HEK293 (cell line): Measurements from ENCODE around the gene ZNF423.

ENCODE experiments used
- CTCF ChIA-PET: fragments of 350-600 bp; formaldehyde crosslinking; extraction: SDS; loops from one replicate; lab custom pipeline; 2021; ENCODE audit warnings: antibody characterized with exemption; lab: Yijun Ruan, JAX
- POLR2A ChIA-PET: fragments of 300-600 bp; formaldehyde crosslinking; extraction: SDS; loops from one replicate; lab custom pipeline; 2020; ENCODE audit warnings: antibody characterized with exemption, inconsistent platforms; lab: Yijun Ruan, JAX
- H3K27ac ChIP-seq: fragments of 200-500 bp; sonication (Bioruptor generic); 2 replicates; pipeline ENCODE4 v1.5.1; 2014; ENCODE audit warnings: low read depth, low read length, control low read depth, inconsistent platforms; ENCODE audit errors: extremely low read depth
- H3K36me3 ChIP-seq, 2 experiments: fragments of 200-500 bp in 1 of 2; sonication (Bioruptor generic) in 1 of 2; 1 replicate in 1 of 2; 2 replicates in 1 of 2; pipeline ENCODE4 v1.5.1; 2014 to 2017; ENCODE audit warnings: inconsistent platforms in 2 of 2, low read length in 2 of 2; ENCODE audit not compliant: control insufficient read depth in 2 of 2, insufficient read depth in 1 of 2
- H3K4me1 ChIP-seq: fragments of 200-500 bp; sonication (Bioruptor generic); 2 replicates; pipeline ENCODE4 v1.5.1; 2014; ENCODE audit warnings: mild to moderate bottlenecking, low read length, inconsistent platforms; ENCODE audit not compliant: control insufficient read depth, insufficient read depth
- H3K4me3 ChIP-seq: 2 replicates; pipeline ENCODE4 v1.5.1; 2011; ENCODE audit warnings: low read depth, mild to moderate bottlenecking, control low read depth, low read length, moderate library complexity
- H3K9me3 ChIP-seq: fragments of 200-500 bp; sonication (Bioruptor generic); 2 replicates; pipeline ENCODE4 v1.5.1; 2014; ENCODE audit warnings: low read depth, low read length, inconsistent platforms; ENCODE audit not compliant: control insufficient read depth, insufficient read depth
- INSM2 ChIP-seq: fragments of 450-650 bp; formaldehyde crosslinking; IDR thresholded peaks from 2 replicates; pipeline ENCODE4 v1.5.1; 2016; ENCODE audit warnings: missing biosample characterization, missing genetic modification characterization
- KLF16 ChIP-seq: fragments of 450-650 bp; formaldehyde crosslinking; IDR thresholded peaks from 2 replicates; pipeline ENCODE4 v1.5.1; 2017; ENCODE audit warnings: missing biosample characterization, missing genetic modification characterization
- REPIN1 ChIP-seq: fragments of 450-650 bp; formaldehyde crosslinking; IDR thresholded peaks from 2 replicates; pipeline ENCODE4 v1.5.1; 2017; ENCODE audit warnings: missing biosample characterization, missing genetic modification characterization, low read depth
- REST ChIP-seq: fragments of 450-650 bp; formaldehyde crosslinking; IDR thresholded peaks from 2 replicates; pipeline ENCODE4 v1.5.1; 2016; ENCODE audit warnings: missing biosample characterization, missing genetic modification characterization
- SCRT1 ChIP-seq: fragments of 450-650 bp; formaldehyde crosslinking; IDR thresholded peaks from 2 replicates; pipeline ENCODE4 v1.5.1; 2016; ENCODE audit warnings: missing biosample characterization, missing genetic modification characterization, borderline replicate concordance
- ZFP3 ChIP-seq: fragments of 450-650 bp; formaldehyde crosslinking; IDR thresholded peaks from 2 replicates; pipeline ENCODE4 v1.5.1; 2016; ENCODE audit warnings: low read depth, missing biosample characterization, missing genetic modification characterization
- ZNF138 ChIP-seq: fragments of 450-650 bp; formaldehyde crosslinking; IDR thresholded peaks from 2 replicates; pipeline ENCODE4 v1.5.1; 2016; ENCODE audit warnings: missing biosample characterization, missing genetic modification characterization, borderline replicate concordance
- ZNF214 ChIP-seq: fragments of 450-650 bp; formaldehyde crosslinking; IDR thresholded peaks from 2 replicates; pipeline ENCODE4 v1.5.1; 2017; ENCODE audit warnings: missing biosample characterization, mild to moderate bottlenecking, missing genetic modification characterization, borderline replicate concordance
- ZNF239 ChIP-seq: fragments of 450-650 bp; formaldehyde crosslinking; IDR thresholded peaks from 2 replicates; pipeline ENCODE4 v1.5.1; 2016; ENCODE audit warnings: missing biosample characterization, missing genetic modification characterization
- ZNF292 ChIP-seq: fragments of 450-650 bp; formaldehyde crosslinking; IDR thresholded peaks from 2 replicates; pipeline ENCODE4 v1.5.1; 2016; ENCODE audit warnings: low read depth, missing biosample characterization, missing genetic modification characterization, borderline replicate concordance
- ZNF423 ChIP-seq: fragments of 450-650 bp; formaldehyde crosslinking; IDR thresholded peaks from 2 replicates; pipeline ENCODE4 v1.5.1; 2016; ENCODE audit warnings: missing biosample characterization, missing genetic modification characterization
- ZNF548 ChIP-seq: fragments of 450-650 bp; formaldehyde crosslinking; IDR thresholded peaks from 2 replicates; pipeline ENCODE4 v1.5.1; 2016; ENCODE audit warnings: missing biosample characterization, missing genetic modification characterization
- ZNF555 ChIP-seq: fragments of 450-650 bp; formaldehyde crosslinking; conservative IDR thresholded peaks from 2 replicates; pipeline ENCODE4 v1.5.1; 2017; ENCODE audit warnings: missing biosample characterization, mild to moderate bottlenecking, missing genetic modification characterization, inconsistent platforms
- ZNF654 ChIP-seq: fragments of 450-650 bp; formaldehyde crosslinking; IDR thresholded peaks from 2 replicates; pipeline ENCODE4 v1.5.1; 2016; ENCODE audit warnings: low read depth, missing biosample characterization, missing genetic modification characterization
- ZNF701 ChIP-seq: fragments of 450-650 bp; formaldehyde crosslinking; IDR thresholded peaks from 2 replicates; pipeline ENCODE4 v1.5.1; 2016; ENCODE audit warnings: missing biosample characterization, missing genetic modification characterization
- ZSCAN16 ChIP-seq: fragments of 450-650 bp; formaldehyde crosslinking; IDR thresholded peaks from 2 replicates; pipeline ENCODE4 v1.5.1; 2016; ENCODE audit warnings: missing biosample characterization, missing genetic modification characterization
- TF ChIP-seq, protein P1 (sequence below): fragments of 450-650 bp; formaldehyde crosslinking; IDR thresholded peaks from 2 replicates; pipeline ENCODE4 v1.5.1; 2017; ENCODE audit warnings: missing biosample characterization, mild to moderate bottlenecking, missing genetic modification characterization, moderate library complexity
- TF ChIP-seq, protein P2 (sequence below): fragments of 450-650 bp; formaldehyde crosslinking; IDR thresholded peaks from 2 replicates; pipeline ENCODE4 v1.5.1; 2016; ENCODE audit warnings: missing biosample characterization, missing genetic modification characterization
- TF ChIP-seq, protein P3 (sequence below): fragments of 450-650 bp; formaldehyde crosslinking; IDR thresholded peaks from 2 replicates; pipeline ENCODE4 v1.5.1; 2017; ENCODE audit warnings: missing biosample characterization, missing genetic modification characterization

The ZNF423 gene

DNA sequence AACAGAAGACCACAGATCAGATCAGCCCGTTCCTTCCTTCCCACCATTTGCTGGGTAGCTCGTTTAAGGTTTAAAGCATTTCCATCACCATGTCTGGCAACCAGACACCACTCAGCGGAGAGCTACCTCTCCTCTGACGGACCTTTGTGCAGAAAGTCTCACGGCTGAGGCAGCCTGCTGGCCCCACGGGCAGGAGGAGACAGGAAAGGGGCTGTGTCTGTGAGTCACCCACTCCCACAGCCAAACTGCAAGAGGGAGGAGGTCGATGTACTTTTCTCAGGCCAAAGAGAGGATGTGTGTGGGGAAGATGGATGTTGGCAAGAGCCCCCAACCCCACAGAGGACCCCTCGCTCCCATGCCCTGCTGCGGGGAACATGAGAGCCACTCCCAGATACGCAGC lies 92.1 kb downstream of the ZNF423 start:
- TF ChIP-seq ZNF555 (no peak), ZNF239 (no peak), ZNF423 (tag by site-specific recombination) (no peak), REPIN1 (tag by site-specific recombination) (no peak), ZSCAN16 (tag by site-specific recombination) (no peak), INSM2 (no peak), ZNF654 (tag by site-specific recombination) (no peak), ZNF138 (tag by site-specific recombination) (no peak), ZNF548 (tag by site-specific recombination) (no peak), ZNF701 (tag by site-specific recombination) (no peak), ZNF214 (tag by site-specific recombination) (no peak), KLF16 (tag by site-specific recombination) (no peak), ZFP3 (tag by site-specific recombination) (no peak), SCRT1 (tag by site-specific recombination) (no peak), REST (tag by site-specific recombination) (no peak), ZNF292 (tag by site-specific recombination) (no peak)
- TF ChIP-seq, protein P1, sequence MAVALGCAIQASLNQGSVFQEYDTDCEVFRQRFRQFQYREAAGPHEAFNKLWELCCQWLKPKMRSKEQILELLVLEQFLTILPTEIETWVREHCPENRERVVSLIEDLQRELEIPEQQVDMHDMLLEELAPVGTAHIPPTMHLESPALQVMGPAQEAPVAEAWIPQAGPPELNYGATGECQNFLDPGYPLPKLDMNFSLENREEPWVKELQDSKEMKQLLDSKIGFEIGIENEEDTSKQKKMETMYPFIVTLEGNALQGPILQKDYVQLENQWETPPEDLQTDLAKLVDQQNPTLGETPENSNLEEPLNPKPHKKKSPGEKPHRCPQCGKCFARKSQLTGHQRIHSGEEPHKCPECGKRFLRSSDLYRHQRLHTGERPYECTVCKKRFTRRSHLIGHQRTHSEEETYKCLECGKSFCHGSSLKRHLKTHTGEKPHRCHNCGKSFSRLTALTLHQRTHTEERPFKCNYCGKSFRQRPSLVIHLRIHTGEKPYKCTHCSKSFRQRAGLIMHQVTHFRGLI (tag by site-specific recombination) = no peak
- no peaks in the 10 kb centered on the region for H3K9me3 ChIP-seq
- ChIA-PET POLR2A (no interaction called here), CTCF (no interaction called here)
- H3K36me3 ChIP-seq = no peaks in the 10 kb centered on the region
- H3K4me1 ChIP-seq = no peaks in the 10 kb centered on the region
- no peak overlapping the region for H3K4me3 ChIP-seq
- no peak overlapping the region for H3K27ac ChIP-seq

DNA sequence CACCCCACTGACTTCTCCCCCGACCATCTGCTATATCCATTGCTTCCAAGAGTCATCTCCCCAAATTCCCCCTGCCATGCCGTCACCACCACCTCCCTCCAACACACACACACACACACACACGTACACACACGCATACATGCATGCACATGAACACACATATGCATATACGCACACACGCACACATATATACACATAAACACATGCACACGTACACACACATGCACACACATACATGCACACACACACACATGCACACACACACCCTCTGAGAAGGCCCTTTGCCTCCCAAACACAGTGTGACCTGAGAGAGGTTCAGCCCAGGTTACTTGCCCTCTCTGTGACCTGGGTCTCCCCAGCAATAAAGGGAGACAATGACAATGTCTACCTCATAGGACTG lies 95.1 kb downstream of the ZNF423 start:
- TF ChIP-seq, protein P2, sequence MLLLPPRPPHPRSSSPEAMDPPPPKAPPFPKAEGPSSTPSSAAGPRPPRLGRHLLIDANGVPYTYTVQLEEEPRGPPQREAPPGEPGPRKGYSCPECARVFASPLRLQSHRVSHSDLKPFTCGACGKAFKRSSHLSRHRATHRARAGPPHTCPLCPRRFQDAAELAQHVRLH = no peak
- TF ChIP-seq, protein P3, sequence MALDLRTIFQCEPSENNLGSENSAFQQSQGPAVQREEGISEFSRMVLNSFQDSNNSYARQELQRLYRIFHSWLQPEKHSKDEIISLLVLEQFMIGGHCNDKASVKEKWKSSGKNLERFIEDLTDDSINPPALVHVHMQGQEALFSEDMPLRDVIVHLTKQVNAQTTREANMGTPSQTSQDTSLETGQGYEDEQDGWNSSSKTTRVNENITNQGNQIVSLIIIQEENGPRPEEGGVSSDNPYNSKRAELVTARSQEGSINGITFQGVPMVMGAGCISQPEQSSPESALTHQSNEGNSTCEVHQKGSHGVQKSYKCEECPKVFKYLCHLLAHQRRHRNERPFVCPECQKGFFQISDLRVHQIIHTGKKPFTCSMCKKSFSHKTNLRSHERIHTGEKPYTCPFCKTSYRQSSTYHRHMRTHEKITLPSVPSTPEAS (tag by site-specific recombination) = peak; percentile 84
- TF ChIP-seq, all 188 proteins: peak for 1
- ChIA-PET POLR2A (no interaction called here), CTCF (interaction anchor here (0.5 to 0.6 kb wide), 2 partner anchors 97 to 127 kb away, joined by 4 read pairs; no protein-coding TSS in a partner anchor)
- Histone ChIP-seq H3K4me1 (no peaks in the 10 kb centered on the region), H3K36me3 (no peaks in the 10 kb centered on the region), H3K27ac (no peak overlapping the region), H3K4me3 (no peak overlapping the region), H3K9me3 (no peaks in the 10 kb centered on the region)
